ENCODE results near the gene ACSL5.

DNA sequence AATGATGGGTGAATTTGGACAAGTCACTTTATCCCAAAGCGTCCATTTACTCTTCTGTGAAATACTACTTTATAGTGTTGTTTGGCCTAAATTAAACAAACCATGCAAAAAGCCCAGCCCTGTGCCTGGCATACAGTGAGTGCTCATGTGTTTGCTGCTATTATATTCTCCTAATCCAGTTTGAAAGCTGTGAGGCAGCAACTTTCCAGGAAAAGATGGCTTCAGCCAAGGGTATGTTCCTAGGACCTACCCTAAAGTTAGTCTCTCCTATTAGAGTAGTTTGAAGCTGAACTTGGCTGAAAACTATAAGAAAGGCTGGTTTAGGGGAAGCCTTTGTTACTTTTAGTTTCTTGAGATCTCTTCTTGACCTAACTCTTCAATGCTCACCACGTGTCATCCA, 19.9 kb downstream of the ACSL5 start:
- TF ChIP-seq, protein P1, sequence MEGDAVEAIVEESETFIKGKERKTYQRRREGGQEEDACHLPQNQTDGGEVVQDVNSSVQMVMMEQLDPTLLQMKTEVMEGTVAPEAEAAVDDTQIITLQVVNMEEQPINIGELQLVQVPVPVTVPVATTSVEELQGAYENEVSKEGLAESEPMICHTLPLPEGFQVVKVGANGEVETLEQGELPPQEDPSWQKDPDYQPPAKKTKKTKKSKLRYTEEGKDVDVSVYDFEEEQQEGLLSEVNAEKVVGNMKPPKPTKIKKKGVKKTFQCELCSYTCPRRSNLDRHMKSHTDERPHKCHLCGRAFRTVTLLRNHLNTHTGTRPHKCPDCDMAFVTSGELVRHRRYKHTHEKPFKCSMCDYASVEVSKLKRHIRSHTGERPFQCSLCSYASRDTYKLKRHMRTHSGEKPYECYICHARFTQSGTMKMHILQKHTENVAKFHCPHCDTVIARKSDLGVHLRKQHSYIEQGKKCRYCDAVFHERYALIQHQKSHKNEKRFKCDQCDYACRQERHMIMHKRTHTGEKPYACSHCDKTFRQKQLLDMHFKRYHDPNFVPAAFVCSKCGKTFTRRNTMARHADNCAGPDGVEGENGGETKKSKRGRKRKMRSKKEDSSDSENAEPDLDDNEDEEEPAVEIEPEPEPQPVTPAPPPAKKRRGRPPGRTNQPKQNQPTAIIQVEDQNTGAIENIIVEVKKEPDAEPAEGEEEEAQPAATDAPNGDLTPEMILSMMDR (IDR thresholded peaks at IDR 0.05) = no peak
- no peak for TF ChIP-seq ZFX (IDR thresholded peaks at IDR 0.05; ENCODE audit: borderline replicate concordance)

Data from 22Rv1 (cell line).